Measurements from ENCODE around the gene PRKD1. TPM values are rescaled to one million over a fixed set of nuclear protein-coding genes. Genes with fewer than 3 reads are reported as not detected.

PRKD1 gene
- total and polyA plus RNA-seq, 11 donors = 0.99 to 8.8 (median 3.6) TPM

GRCh38 chr14:29820785-29821184 is 106.9 kb downstream of the PRKD1 start:
- H3K4me3 ChIP-seq = no peak overlapping the region
- H3K27ac ChIP-seq = no peak overlapping the region
- DNase-seq (no peak), ATAC-seq (no peak)
- H3K27me3 ChIP-seq = no peaks in the 10 kb centered on the region
- H3K9me3 ChIP-seq = no peaks in the 10 kb centered on the region
- TF ChIP-seq CTCF (IDR thresholded peaks at IDR 0.05) (no peak), POLR2A (IDR thresholded peaks at IDR 0.05) (no peak)
- 81 to 90% (median 85%) methylated on average over 1 of the region's 1 CpG for WGBS, 4 donors
- H3K4me1 ChIP-seq = peaks cover 0 to 26% (median 3%) of the 10 kb centered on the region in 12 donors
- intact Hi-C loops (cut with DNase I) = no loop called here
- no peaks in the 10 kb centered on the region for H3K36me3 ChIP-seq

- no peak for ATAC-seq
- no peak for DNase-seq
- intact Hi-C loops (cut with DNase I) = loop anchor here in 1 of 10 donors (10.0 kb wide), 1 partner anchor 107 kb away; the partner anchor contains the start of gene PRKD1
These were observed 109.8 kb downstream of the PRKD1 start for GRCh38 chr14:29817767-29818405.

GRCh38 chr14:29815016-29815674 is 112.5 kb downstream of the PRKD1 start:
- intact Hi-C loops (cut with DNase I) = loop anchor here in 1 of 10 donors (10.0 kb wide), 1 partner anchor 110 kb away; the partner anchor contains the start of gene PRKD1
- no peak for TF ChIP-seq CTCF (IDR thresholded peaks at IDR 0.05)
- TF ChIP-seq POLR2A (IDR thresholded peaks at IDR 0.05) = no peak
- no peak for ATAC-seq

More at GRCh38 chr14:29817767-29818405, 109.8 kb downstream of the PRKD1 start:
- H3K4me3 ChIP-seq = no peak overlapping the region
- no peaks in the 10 kb centered on the region for H3K9me3 ChIP-seq
- no peak overlapping the region for H3K27ac ChIP-seq
- no peaks in the 10 kb centered on the region for H3K27me3 ChIP-seq
- TF ChIP-seq POLR2A (IDR thresholded peaks at IDR 0.05) (no peak), CTCF (IDR thresholded peaks at IDR 0.05) (no peak)
- no peaks in the 10 kb centered on the region for H3K36me3 ChIP-seq
- peaks cover 0 to 32% (median 3%) of the 10 kb centered on the region in 12 donors for H3K4me1 ChIP-seq

More at GRCh38 chr14:29815016-29815674, 112.5 kb downstream of the PRKD1 start:
- Histone ChIP-seq H3K27me3 (no peaks in the 10 kb centered on the region), H3K9me3 (no peaks in the 10 kb centered on the region), H3K36me3 (no peaks in the 10 kb centered on the region), H3K27ac (no peak overlapping the region), H3K4me3 (no peak overlapping the region), H3K4me1 (peaks cover 0 to 22% (median 9%) of the 10 kb centered on the region in 12 donors)
- WGBS, 4 donors = 78 to 86% (median 83%) methylated on average over 4 of the region's 4 CpGs
- DNase-seq = no peak
